ENCODE measurements around the gene CFAP46. TPM values are rescaled to one million over a fixed set of nuclear protein-coding genes. Genes with fewer than 3 reads are reported as not detected.

The CFAP46 gene
- polyA plus RNA-seq (ENCODE audit: insufficient read length in 4 of 4): 1 to 10 TPM; 7.2 to 9.9 (median 8.4) TPM

- DNase-seq (ENCODE audit: low read depth in 4 of 4, low spot score in 3 of 4): peak in 2 of 4 donors; percentile 44 to 49
Observed at GRCh38 chr10:132942101-132943057, at the start of gene CFAP46. Gene CFAP46 (minus strand): TSS chr10:132942570. CDS start chr10:132942484, 86 bp downstream.

DNA sequence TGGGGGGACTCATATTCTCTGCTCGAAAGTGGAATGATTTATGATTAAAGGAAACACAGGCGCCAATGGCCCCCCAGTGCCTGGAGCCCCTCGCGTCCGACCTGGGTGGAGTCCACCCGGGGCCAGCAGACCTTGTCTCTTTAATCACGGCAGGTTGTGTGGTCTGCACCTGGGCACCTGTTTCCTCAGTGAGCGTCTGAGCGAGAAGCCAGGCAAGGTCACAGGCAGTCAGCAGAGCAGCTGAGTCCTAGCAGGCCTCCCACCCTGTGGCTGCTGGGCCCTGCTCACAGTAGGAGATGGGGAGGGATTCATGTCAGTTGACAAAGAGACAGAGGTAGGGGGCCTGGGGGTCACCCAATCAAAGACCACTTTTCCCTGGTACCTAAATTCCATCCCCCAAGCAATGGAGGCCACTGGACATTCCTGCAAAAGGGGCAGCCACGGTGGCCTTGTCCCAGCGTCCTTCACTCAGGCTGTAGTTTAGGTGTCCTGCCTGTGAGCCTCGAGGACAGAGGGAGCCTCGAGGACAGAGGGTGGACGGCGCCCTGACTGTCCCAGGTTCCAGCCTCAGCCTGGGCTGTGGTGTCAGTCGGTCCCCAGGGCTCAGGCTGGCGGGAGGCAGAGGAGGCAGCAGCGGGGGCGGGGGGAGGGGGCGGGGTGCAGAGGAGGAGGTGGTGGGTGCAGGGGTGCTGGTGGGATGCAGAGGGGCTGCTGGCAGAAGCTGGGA is 49.5 kb upstream of the CFAP46 start:
- no peak for DNase-seq (ENCODE audit: low read depth in 4 of 4, low spot score in 3 of 4)

DNA sequence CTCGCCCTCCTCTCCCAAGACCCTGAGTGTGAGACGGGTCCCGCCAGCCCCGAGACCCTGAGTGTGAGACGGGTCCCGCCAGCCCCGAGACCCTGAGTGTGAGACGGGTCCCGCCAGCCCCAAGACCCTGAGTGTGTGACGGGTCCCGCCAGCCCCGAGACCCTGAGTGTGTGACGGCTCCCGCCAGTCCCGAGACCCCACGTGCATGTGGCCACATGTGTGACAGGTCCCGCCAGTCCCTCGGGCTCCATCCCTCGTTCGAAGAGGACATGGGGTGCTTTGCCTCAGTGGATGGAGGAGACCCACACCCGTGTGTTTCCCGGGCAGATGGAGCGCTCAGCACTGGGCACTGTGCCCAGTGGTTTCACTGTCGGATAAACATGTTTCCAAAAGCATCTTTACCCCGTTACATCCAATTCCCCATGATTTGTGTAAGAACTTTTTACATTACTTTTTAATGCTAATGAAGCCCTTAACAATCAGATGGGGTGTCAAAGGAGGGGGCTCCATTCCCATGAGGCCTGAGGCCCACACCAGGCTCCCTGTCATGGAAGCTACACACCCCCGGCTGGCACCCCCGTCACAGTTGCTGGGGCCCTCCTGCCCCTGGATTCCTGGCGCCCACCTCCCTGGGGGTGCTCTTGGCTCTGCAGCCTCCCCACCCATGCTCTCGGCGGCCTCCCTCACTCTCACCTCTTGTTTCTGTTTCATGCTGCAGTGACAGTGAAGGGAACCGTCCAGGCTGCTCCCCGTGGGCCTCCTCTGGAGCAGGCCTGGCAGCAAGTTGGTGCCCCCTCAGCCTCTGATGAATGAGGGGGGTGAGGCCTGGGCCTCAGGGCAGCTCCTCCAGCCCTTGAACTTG is 48.5 kb upstream of the CFAP46 start:
- DNase-seq (ENCODE audit: low read depth in 4 of 4, low spot score in 3 of 4): no peak

- DNase-seq (ENCODE audit: low read depth in 4 of 4, low spot score in 3 of 4): no peak
Observed at GRCh38 chr10:132989476-132990415, 47.4 kb upstream of the CFAP46 start.

DNA sequence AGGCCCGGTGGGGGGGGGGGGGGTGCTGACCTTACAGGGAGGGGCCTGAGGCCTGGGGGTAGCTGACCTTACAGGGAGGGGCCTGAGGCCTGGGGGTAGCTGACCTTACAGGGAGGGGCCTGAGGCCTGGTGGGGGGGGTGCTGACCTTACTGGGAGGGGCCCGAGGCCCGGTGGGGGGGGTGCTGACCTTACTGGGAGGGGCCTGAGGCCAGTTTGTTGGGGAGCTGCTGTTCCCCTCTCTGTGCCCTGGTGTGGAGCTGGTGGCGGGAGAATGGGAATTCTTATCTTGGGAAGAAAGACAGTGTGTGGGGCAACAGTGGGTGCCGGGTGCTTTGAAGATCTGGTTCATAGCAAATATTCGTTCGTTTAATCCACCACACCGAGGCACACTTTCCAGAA is 46.6 kb upstream of the CFAP46 start:
- no peak for DNase-seq (ENCODE audit: low read depth in 4 of 4, low spot score in 3 of 4)

- DNase-seq (ENCODE audit: low read depth in 4 of 4, low spot score in 3 of 4): no peak
Observed at GRCh38 chr10:132987671-132988571, 45.6 kb upstream of the CFAP46 start.

GRCh38 chr10:132986978-132987377 is 44.6 kb upstream of the CFAP46 start:
- DNase-seq (ENCODE audit: low read depth in 4 of 4, low spot score in 3 of 4): no peak

DNA sequence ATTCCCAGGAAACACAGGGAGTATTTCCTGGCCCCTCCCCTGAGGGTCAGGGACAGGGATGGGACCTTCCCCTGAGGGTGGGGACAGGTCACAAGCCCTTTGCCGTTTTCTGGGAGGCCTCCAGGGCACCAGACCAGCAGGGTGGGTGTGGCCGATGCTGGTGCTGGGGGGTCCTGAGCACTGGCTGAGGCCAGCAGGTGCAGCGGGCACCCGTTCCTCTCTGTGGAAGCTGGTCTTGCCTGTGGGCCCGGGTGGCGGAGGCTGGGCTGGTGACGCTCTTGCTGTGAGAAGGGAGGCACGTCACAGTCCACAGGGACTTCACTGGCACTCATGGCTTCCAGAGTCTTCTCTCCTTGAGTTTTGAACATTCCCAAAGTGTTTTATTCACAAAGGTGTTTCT is 44.2 kb upstream of the CFAP46 start:
- no peak for DNase-seq (ENCODE audit: low read depth in 4 of 4, low spot score in 3 of 4)

DNA sequence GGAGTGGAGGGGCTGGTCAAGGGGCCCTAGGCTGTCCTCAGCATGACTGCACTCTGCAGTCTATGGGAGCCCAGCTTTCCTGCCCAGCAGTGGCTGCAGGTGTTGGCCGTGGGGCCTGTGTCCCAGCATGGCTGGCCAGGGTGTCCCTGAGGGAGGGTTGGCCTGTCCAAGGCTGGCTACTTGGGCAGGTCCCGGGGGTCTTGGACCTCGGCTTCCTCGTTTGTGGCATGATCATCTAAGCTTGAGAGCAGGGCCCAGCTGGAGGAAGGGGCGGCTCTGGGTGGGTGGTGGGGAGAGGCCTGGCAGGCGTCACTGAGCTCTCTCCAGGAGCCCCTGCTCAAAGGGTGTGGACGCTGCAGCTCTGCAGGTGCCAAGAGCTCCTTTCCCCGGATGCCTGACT is 43.7 kb upstream of the CFAP46 start:
- no peak for DNase-seq (ENCODE audit: low read depth in 4 of 4, low spot score in 3 of 4)

DNA sequence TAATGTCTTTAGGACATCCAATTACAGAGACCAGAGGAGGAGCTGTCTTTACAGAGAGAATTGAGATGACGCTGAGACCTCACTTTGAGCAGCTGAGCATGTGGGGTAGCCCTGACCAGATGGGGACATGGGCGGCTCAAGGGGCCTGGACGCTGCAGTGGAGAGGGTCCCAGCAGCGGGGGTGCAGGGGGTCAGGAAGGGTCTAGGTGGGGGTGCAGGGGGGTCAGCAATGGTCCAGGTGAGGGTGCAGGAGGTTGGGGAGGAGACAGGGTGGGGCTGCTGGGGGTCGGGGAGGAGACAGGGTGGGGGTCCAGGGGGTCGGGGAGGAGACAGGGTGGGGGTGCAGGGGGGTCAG is 43.2 kb upstream of the CFAP46 start:
- DNase-seq (ENCODE audit: low read depth in 4 of 4, low spot score in 3 of 4): no peak

GRCh38 chr10:132984801-132985545 is 42.6 kb upstream of the CFAP46 start:
- DNase-seq (ENCODE audit: low read depth in 4 of 4, low spot score in 3 of 4): no peak

DNA sequence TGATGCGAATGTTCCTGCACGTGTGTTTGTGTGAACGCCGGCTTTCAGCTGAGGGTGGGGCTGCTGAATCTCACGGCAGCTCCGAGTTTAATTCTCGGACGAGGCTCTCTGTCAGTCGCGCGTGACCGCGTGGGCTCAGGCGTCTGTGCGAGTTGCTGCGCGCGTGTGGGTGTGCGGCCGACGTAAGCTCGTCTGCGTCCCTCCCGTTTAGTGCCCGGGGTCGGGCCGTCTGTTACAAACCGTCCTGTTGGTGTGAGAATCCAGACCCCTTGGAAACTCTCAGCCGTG is 41.6 kb upstream of the CFAP46 start:
- no peak for DNase-seq (ENCODE audit: low read depth in 4 of 4, low spot score in 3 of 4)

- DNase-seq (ENCODE audit: low read depth in 4 of 4, low spot score in 3 of 4): no peak
Observed at GRCh38 chr10:132983252-132984007, 41.1 kb upstream of the CFAP46 start.

DNA sequence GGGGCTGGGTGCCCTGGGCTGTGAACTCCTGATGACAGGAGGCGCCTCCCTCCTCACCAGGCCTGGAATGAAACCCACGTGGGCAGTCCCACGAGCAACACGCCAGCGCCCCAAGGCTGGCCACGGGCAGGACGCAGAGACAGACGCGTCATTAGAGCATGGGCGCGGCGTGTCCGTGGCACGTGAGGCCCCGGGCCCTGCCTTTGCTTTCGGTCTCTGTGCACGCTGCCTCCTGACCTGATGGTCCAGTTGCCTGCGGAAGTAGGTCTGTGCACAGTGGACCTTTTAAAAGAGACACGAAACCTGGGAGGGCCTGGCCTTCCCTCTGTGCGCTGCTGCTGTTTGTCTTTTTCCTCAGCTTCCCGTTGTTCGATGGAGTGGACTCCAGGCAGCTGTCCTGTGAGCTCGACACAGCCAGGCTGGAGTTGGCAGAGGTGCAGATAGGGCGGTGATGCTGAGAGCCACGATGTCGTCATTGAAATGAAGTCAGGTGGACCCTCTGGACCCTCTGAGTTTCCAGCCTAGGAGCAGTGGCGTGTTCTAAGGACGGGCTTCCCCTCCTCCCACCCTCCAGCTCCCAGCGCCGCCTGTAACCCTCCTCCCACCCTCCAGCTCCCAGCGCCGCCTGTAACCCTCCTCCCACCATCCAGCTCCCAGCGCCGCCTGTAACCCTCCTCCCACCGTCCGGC is 40.1 kb upstream of the CFAP46 start:
- peak in 1 of 4 donors; percentile 56 for DNase-seq (ENCODE audit: low read depth in 4 of 4, low spot score in 3 of 4)

DNA sequence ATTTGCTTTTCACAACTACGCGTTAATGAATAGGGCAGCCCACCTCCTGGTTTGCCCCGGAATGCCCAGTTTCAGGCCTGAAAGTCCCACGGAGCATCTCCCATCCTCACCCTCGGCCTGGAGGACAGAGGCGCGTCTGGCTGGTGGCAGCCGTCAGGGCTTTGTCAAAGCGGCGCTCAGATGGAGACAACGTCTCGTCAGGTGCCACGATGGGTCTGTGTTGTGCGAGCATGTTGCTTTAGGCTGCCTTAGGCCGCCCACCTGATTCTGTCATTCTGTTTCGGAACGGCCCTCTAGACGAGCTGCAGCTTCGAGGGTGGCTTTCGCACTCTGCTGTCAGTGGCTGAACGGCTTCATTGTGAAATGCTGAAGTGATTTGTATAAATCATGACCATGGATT is 39.4 kb upstream of the CFAP46 start:
- no peak for DNase-seq (ENCODE audit: low read depth in 4 of 4, low spot score in 3 of 4)

DNA sequence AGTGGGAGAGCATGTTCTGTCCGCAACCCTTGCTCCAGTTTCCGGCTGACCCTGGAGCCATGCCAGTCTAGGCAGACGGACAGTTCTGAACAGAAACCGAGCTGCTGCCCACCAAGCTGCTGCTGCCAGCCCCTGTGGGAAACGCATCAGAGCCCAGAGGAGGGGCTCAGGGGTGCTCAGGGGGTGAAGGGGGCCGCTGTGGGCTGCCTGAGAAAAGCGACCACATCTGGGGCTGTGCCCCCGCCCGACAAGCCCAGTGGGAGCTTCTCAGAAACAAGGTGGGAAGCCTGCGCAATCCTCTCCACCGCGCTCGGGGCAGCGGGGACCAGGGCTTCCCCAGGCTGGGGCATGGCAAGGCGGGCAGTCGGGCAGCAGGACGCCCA is 38.8 kb upstream of the CFAP46 start:
- no peak for DNase-seq (ENCODE audit: low read depth in 4 of 4, low spot score in 3 of 4)
